HG03060 (cell line): Measurements from ENCODE around the gene MLLT6.

Experiments used
- ATAC-seq: cut with Tn5 transposase; IDR thresholded peaks from one replicate; pipeline ENCODE4 v1.9.1; 2021; ENCODE audit warnings: low read depth, moderate number of reproducible peaks; ENCODE audit not compliant: unreplicated experiment

The MLLT6 gene

GRCh38 chr17:38740806-38741205, 35.7 kb downstream of the MLLT6 start:
- ATAC-seq, result no peak

DNA sequence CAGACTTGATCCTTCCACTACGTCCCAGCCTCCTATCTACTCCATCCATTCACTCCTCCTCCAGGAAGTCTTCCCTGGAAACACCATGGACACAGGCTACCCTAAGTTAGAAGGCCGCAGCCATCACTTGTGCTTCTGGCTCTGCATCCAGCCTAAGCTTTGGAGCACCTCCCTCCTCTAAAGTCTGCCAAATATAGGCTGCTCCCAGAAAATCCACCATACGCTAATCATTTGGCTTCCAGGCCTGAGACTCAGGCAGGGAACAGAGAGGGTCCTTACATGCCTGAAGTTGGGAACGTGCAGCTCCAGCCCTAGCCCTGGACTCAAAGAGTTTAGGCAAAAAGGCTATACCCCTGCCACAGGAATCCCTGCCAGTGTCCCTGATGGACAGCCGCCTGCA, 36.4 kb downstream of the MLLT6 start:
- ATAC-seq, result no peak

GRCh38 chr17:38741921-38742410, 36.9 kb downstream of the MLLT6 start:
- ATAC-seq, result no peak

DNA sequence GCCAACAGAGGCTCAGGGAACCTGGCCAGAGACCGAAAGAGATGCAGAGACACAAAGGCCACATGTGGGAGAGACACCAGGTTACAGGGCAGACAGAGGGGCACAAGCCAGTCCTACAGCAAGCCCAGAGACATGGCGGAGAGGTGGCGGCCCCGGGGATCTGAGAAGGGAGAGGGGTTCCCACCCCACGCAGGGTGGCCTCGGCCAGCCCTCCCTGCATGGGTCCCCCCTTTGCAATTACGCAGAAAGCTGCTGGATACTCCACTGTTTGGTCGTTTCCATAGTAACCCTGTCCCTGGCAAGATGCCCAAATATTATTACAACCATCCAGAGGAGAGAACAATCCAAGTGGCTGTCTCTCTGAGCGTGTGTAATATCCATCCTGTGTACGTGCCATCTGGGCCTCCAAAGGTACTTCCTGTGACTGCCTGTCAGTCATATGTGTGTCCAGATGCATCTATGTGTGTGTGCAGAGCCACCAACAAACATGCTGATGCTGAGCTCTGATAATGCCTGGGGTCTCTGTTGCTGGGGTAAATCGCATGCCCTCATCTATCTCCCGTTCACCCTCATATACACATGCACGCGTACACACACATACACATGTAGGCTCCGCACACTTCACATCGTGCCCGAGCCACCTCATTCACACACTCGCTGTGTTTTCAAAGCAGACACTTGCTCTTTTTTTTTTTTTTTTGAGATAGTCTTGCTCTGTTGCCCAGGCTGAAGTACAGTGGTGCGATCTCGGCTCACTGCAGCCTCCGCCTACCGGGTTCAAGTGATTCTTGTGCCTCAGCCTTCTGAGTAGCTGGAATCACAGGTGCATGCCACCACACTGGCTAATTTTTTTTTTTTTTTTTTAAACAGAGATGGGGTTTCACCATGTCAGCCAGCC, 37.6 kb downstream of the MLLT6 start:
- ATAC-seq, result no peak

DNA sequence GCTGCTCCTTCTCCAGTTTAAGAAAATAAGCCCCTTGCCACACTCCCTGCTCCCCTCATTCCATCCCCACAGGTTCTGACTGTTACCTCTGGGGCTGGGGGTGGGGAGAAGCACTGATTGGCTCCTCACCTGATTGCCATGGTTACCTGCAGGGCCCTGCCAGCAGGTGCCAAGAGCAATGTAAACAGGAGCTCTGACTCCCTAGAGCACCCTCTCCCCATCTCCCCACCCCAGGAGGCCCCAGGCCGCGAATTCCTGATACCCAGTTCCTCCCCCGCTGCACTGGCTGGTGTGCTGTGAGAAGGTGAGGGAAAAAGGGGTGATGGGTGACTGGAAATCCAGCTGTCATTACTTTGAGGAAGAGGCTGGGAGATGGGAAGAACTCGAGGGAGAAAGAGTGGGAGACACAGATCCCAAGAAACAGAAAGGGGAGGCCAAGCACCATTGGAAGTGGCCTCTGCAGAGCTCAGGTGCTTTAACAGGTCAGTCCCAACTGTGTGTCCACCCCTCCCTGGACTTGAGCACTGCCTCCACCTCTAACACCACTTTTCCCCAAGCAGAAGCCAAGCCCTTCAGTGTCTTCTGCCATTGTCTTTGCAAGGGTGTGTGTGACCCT, 38.6 kb downstream of the MLLT6 start:
- no peak for ATAC-seq

DNA sequence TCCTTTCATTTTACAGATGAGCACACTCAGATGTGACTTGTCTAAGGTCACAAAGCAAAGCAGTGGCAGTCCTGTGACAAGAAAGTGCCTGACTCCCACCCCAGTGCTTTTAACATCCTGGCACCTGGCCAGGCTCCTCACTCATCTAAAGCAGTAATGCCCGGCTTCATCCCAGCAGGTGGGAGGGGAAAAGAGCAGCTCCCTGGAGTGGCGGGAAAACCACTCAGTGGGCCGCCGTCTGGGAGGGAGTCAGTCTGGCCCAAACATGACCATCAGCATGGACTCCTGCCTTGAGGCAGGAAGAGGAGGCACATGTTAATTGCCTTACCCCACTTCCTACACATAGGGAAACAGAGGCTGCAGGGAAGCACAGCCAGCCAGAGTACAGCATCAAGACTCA, 40.5 kb downstream of the MLLT6 start:
- no peak for ATAC-seq

DNA sequence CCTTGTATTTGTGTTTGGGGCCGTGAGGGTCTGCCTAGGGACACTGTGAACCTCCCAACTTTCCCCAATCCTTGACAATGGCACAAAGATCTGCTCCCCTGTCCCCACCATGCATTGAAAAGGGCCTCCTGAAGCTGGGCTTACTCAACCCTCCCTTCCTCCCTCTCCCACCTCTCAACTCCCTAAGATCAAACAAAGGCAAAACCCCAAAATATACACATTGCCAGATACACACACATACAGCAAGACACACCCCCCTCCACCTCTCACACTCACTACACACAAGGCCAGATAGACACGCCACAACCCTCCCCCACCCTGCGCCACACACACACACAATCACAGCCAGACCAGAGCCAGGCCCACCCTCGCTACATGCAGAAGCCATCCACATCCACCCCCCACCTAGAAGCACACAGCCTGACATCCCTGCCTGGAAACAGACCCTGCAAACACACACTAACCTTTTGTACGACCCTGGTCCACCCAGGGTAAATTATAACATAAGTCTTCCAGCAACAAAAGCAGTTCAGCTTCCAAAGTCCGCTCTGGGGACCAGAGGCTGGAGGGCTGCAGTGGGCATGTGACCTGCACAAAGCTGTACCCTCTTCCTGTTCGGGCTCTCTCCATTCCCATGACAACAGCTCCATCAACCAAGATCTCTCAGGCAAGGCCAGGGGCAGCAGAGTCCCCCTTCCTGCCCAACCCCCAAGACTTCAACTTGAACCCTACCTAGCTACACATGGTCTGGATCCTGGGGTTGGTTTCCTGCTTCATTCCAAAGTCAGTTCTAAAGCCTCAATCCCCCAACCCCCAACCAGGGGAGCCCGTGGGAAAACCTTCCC, 41.2 kb downstream of the MLLT6 start:
- ATAC-seq, result no peak

GRCh38 chr17:38746849-38747462, 41.9 kb downstream of the MLLT6 start:
- no peak for ATAC-seq

- ATAC-seq, result no peak
Observed at GRCh38 chr17:38747463-38748148, 42.5 kb downstream of the MLLT6 start.

GRCh38 chr17:38748149-38748891, 43.2 kb downstream of the MLLT6 start, which contains the start of gene PCGF2:
Gene PCGF2 (minus strand): TSS chr17:38748336. CDS start chr17:38740402, 7,934 bp downstream.
- no peak for ATAC-seq

DNA sequence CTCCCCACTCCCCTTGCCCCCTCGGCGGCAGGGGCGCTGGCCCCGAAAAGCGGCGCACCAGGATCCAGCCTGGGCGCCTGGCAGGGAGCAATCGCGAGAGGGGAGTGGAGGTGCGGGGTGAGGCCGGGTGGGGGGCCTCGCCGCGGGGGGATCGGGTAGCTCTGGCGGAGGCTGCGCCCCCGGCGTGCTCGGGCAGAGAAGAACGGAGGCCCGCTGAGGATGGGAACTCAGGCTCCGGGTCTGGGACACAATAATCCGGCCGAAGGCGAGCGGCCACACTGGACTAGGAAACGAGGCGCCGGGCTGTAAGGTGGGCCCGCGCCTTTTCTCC, 43.8 kb downstream of the MLLT6 start:
- no peak for ATAC-seq

GRCh38 chr17:38749223-38750043, 44.4 kb downstream of the MLLT6 start:
- ATAC-seq, result no peak

- ATAC-seq, result no peak
Observed at GRCh38 chr17:38750044-38750311, 44.9 kb downstream of the MLLT6 start.

DNA sequence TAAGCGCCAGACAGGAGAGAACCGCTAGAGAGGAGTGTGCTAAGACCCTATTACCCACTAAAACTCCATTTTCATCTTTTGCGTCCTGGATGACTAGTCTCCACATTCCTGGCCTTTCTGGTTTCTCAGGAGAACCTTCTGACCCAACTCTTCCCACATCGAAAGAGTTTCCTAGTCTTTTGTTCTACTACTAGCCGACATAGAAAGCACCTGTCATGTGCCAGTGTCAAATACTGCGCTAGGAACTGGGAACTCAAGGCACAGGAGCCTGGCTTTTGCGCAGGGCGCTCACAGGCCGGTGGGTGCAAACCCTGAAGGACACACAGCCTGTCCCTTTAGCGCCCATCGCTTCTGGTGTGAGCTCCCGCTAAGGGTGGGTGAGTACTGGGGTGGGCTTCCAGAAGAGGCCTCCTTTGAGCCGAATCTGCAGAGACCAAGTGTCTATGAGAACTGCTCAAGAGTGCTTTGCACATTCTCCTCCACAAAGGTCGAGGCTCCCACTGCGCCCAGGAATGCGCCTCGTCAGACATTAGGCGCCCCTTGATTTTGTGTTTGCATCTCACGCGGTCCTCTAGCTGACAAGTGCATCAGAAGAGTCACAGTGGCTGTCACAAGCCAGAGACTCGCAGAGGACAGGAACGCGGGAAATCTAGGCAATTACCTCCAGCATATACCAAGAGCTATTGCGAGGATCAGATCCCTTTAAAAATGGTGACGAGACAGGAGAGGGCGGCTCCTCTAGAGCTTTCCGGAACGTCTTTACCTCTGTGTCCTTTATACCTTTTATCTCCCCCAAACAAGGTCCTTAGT, 45.4 kb downstream of the MLLT6 start:
- no peak for ATAC-seq

GRCh38 chr17:38751144-38751807, 46.2 kb downstream of the MLLT6 start:
- ATAC-seq, result no peak

GRCh38 chr17:38751808-38752307, 46.8 kb downstream of the MLLT6 start:
- ATAC-seq, result no peak
